Suprapubic skin (tissue), 4 donors: Measurements from ENCODE around the gene SDHB. TPM values are rescaled to one million over a fixed set of nuclear protein-coding genes. Genes with fewer than 3 reads are reported as not detected.

Source experiments
- DNase-seq, 2 donors: peaks; one replicate each; pipeline ENCODE4 v3.0.0-alpha.2; 2019; ENCODE audit warnings: low spot score in 2 of 2
- H3K27ac ChIP-seq: fragments of 200-600 bp; sonication (generic); one replicate; pipeline ENCODE4 v1.5.1; 2019
- H3K27me3 ChIP-seq: fragments of 200-600 bp; sonication (generic); one replicate; pipeline ENCODE4 v1.5.1; 2019
- H3K36me3 ChIP-seq: fragments of 200-600 bp; sonication (generic); one replicate; pipeline ENCODE4 v1.5.1; 2019
- H3K4me1 ChIP-seq: fragments of 200-600 bp; sonication (generic); one replicate; pipeline ENCODE4 v1.5.1; 2019
- H3K4me3 ChIP-seq: fragments of 200-600 bp; sonication (generic); one replicate; pipeline ENCODE4 v1.5.1; 2019; ENCODE audit warnings: mild to moderate bottlenecking
- H3K9me3 ChIP-seq: fragments of 200-600 bp; sonication (generic); one replicate; pipeline ENCODE4 v1.5.1; 2019
- CTCF ChIP-seq, 2 donors: fragments of 200-600 bp in 1 of 2; fragments of 450-650 bp in 1 of 2; sonication (generic) in 1 of 2; IDR thresholded peaks; one replicate each; pipeline ENCODE4 v1.5.1; 2016 to 2019; ENCODE audit warnings: antibody characterized with exemption in 2 of 2, mild to moderate bottlenecking in 1 of 2, moderate library complexity in 1 of 2
- EP300 ChIP-seq: sonication (generic); formaldehyde crosslinking; IDR thresholded peaks from one replicate; pipeline ENCODE4 v1.6.1; 2017; ENCODE audit warnings: antibody characterized with exemption
- POLR2A ChIP-seq, 2 donors: fragments of 450-650 bp; IDR thresholded peaks; one replicate each; pipeline ENCODE4 v1.6.1; 2017; ENCODE audit warnings: antibody characterized with exemption in 2 of 2, mild to moderate bottlenecking in 2 of 2, moderate library complexity in 2 of 2
- POLR2AphosphoS5 ChIP-seq, 3 donors: sonication (generic); formaldehyde crosslinking; IDR thresholded peaks; one replicate each; pipeline ENCODE4 v1.6.1; 2017; ENCODE audit warnings: antibody characterized with exemption in 3 of 3
- whole genome bisulfite sequencing: methylation state at CpG from one replicate; pipeline ENCODE4 v1.1.5; 2018; 5-methylcytosine and 5-hydroxymethylcytosine counted together
- total RNA-seq, 4 donors: library from RNA; depleted of rRNA; stranded (reverse); fragments of >200 nt; gene quantifications; one replicate each; pipeline ENCODE4 v1.1.0, GENCODE V29; 2016

SDHB gene
- total RNA-seq, 4 donors from 2014 or later = 69.0 to 98.3 (median 90.5) TPM

GRCh38 chr1:16989676-16990391 lies 64.0 kb downstream of the SDHB start:
- Histone ChIP-seq H3K4me1 (peaks cover 2% of the 10 kb centered on the region), H3K36me3 (peaks cover 63% of the 10 kb centered on the region), H3K4me3 (no peak overlapping the region), H3K27ac (no peak overlapping the region), H3K9me3 (no peaks in the 10 kb centered on the region), H3K27me3 (no peaks in the 10 kb centered on the region)
- TF ChIP-seq POLR2AphosphoS5 (IDR thresholded peaks at IDR 0.05) (no peak), EP300 (no peak), POLR2A (IDR thresholded peaks at IDR 0.05) (no peak), CTCF (IDR thresholded peaks at IDR 0.05) (no peak)
- 85% methylated on average over 22 of the region's 22 CpGs for WGBS
- DNase-seq = no peak

GRCh38 chr1:16988210-16988609 lies 65.6 kb downstream of the SDHB start:
- Histone ChIP-seq H3K27ac (no peak overlapping the region), H3K4me3 (no peak overlapping the region), H3K36me3 (peaks cover 60% of the 10 kb centered on the region), H3K4me1 (peaks cover 15% of the 10 kb centered on the region), H3K9me3 (no peaks in the 10 kb centered on the region), H3K27me3 (no peaks in the 10 kb centered on the region)
- no peak for DNase-seq
- WGBS = 100% methylated on average over 1 of the region's 13 CpGs
- TF ChIP-seq EP300 (no peak), POLR2AphosphoS5 (IDR thresholded peaks at IDR 0.05) (no peak), CTCF (IDR thresholded peaks at IDR 0.05) (no peak), POLR2A (IDR thresholded peaks at IDR 0.05) (no peak)

GRCh38 chr1:16986962-16987361 lies 66.9 kb downstream of the SDHB start:
- no peaks in the 10 kb centered on the region for H3K9me3 ChIP-seq
- WGBS = 93% methylated on average over 6 of the region's 16 CpGs
- H3K27ac ChIP-seq = no peak overlapping the region
- TF ChIP-seq CTCF (IDR thresholded peaks at IDR 0.05) (peak in 1 of 2 donors; percentile 6), POLR2AphosphoS5 (IDR thresholded peaks at IDR 0.05) (no peak), POLR2A (IDR thresholded peaks at IDR 0.05) (no peak)
- H3K36me3 ChIP-seq = peaks cover 56% of the 10 kb centered on the region
- no peak for DNase-seq
- peaks cover 15% of the 10 kb centered on the region for H3K4me1 ChIP-seq
- no peak overlapping the region for H3K4me3 ChIP-seq
- H3K27me3 ChIP-seq = no peaks in the 10 kb centered on the region

GRCh38 chr1:16986560-16986959 lies 67.3 kb downstream of the SDHB start:
- TF ChIP-seq CTCF (IDR thresholded peaks at IDR 0.05) = no peak
- TF ChIP-seq POLR2AphosphoS5 (IDR thresholded peaks at IDR 0.05) = no peak
- no peak for TF ChIP-seq EP300
- no peak for TF ChIP-seq POLR2A (IDR thresholded peaks at IDR 0.05)
- H3K36me3 ChIP-seq = peaks cover 52% of the 10 kb centered on the region

GRCh38 chr1:16986113-16986512 lies 67.7 kb downstream of the SDHB start:
- TF ChIP-seq CTCF (IDR thresholded peaks at IDR 0.05) (no peak), POLR2A (IDR thresholded peaks at IDR 0.05) (no peak), EP300 (no peak), POLR2AphosphoS5 (IDR thresholded peaks at IDR 0.05) (no peak)
- WGBS = 94% methylated on average over 19 of the region's 19 CpGs

More at GRCh38 chr1:16986560-16986959, 67.3 kb downstream of the SDHB start:
- peaks cover 15% of the 10 kb centered on the region for H3K4me1 ChIP-seq
- DNase-seq = no peak
- no peak overlapping the region for H3K4me3 ChIP-seq
- 99% methylated on average over 10 of the region's 23 CpGs for WGBS
- no peaks in the 10 kb centered on the region for H3K27me3 ChIP-seq
- H3K9me3 ChIP-seq = no peaks in the 10 kb centered on the region
- H3K27ac ChIP-seq = no peak overlapping the region

More at GRCh38 chr1:16986113-16986512, 67.7 kb downstream of the SDHB start:
- DNase-seq = no peak
- peaks cover 15% of the 10 kb centered on the region for H3K4me1 ChIP-seq
- H3K27me3 ChIP-seq = no peaks in the 10 kb centered on the region
- H3K27ac ChIP-seq = no peak overlapping the region
- no peaks in the 10 kb centered on the region for H3K9me3 ChIP-seq
- H3K4me3 ChIP-seq = no peak overlapping the region
- H3K36me3 ChIP-seq = peaks cover 48% of the 10 kb centered on the region
